ENCODE data around the gene CYP17A1. TPM values are rescaled to one million over a fixed set of nuclear protein-coding genes. Genes with fewer than 3 reads are reported as not detected.

Gene CYP17A1
- total RNA-seq, 3 donors from 2014 or later (not counting 1 experiment from before 2014, with no cell fraction given), result not detected

- ATAC-seq (no peak), DNase-seq (no peak)
- no peak for TF ChIP-seq CTCF (IDR thresholded peaks at IDR 0.05)
- WGBS (ENCODE audit: insufficient coverage), result 92% methylated on average over 17 of the region's 17 CpGs
- peaks cover 52 to 66% of the 10 kb centered on the region in 2 donors for H3K4me1 Mint-ChIP-seq
- Histone ChIP-seq H3K4me3 (ENCODE audit: low read length) (no peak overlapping the region), H3K9me3 (ENCODE audit: control insufficient read depth, insufficient read depth, low read length) (no peaks in the 10 kb centered on the region), H3K27me3 (ENCODE audit: control insufficient read depth, insufficient read depth, low read length) (no peaks in the 10 kb centered on the region), H3K36me3 (ENCODE audit: control insufficient read depth, insufficient read depth, low read length) (peaks cover 34% of the 10 kb centered on the region), H3K27ac (ENCODE audit: low read length) (peak overlapping the region; percentile 16), H3K4me1 (ENCODE audit: control insufficient read depth, insufficient read depth, low read length) (peaks cover 63% of the 10 kb centered on the region)
- H3K9me3 Mint-ChIP-seq, result no peaks in the 10 kb centered on the region
- H3K27ac Mint-ChIP-seq, result peak overlapping the region; percentile 81 to 85
- no peaks in the 10 kb centered on the region for H3K27me3 Mint-ChIP-seq (ENCODE audit: low read depth in 2 of 2)
- H3K4me3 Mint-ChIP-seq, result peak overlapping the region; percentile 17
- no peaks in the 10 kb centered on the region for H3K36me3 Mint-ChIP-seq
- intact Hi-C loops (cut with micrococcal nuclease), result no loop called here
Measured at GRCh38 chr10:102813017-102813541, 24.1 kb downstream of the CYP17A1 start.

DNA sequence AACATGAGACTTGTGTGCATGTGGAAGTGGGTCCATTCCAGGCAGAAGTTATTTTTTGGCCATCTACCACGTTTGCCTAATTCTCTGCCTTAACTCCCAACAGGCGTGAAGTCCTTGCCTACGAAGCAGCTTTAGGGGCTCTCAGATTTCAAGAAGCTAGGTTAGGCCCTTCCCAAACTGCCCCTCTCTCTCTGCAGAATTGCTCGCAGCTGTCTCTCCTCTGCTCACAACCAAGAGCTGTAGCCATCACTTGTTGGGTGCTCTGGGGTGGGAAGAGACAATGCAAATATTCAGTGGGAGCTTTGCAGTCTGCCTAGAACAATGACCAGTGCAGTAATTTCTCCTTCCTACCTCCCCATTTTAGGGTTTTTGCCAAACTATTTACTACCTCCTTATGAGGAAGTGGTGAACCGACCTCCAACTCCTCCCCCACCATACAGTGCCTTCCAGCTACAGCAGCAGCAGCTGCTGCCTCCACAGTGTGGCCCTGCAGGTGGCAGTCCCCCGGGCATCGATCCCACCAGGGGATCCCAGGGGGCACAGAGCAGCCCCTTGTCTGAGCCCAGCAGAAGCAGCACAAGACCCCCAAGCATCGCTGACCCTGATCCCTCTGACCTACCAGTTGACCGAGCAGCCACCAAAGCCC is 24.9 kb downstream of the CYP17A1 start:
- Histone ChIP-seq H3K4me1 (ENCODE audit: control insufficient read depth, insufficient read depth, low read length) (peaks cover 62% of the 10 kb centered on the region), H3K27ac (ENCODE audit: low read length) (peak overlapping the region; percentile 1), H3K36me3 (ENCODE audit: control insufficient read depth, insufficient read depth, low read length) (peaks cover 34% of the 10 kb centered on the region), H3K4me3 (ENCODE audit: low read length) (no peak overlapping the region), H3K9me3 (ENCODE audit: control insufficient read depth, insufficient read depth, low read length) (no peaks in the 10 kb centered on the region), H3K27me3 (ENCODE audit: control insufficient read depth, insufficient read depth, low read length) (no peaks in the 10 kb centered on the region)
- peaks cover 52 to 64% of the 10 kb centered on the region in 2 donors for H3K4me1 Mint-ChIP-seq
- whole genome bisulfite sequencing (ENCODE audit: insufficient coverage), result 43% methylated on average over 8 of the region's 9 CpGs
- no peaks in the 10 kb centered on the region for H3K9me3 Mint-ChIP-seq
- H3K4me3 Mint-ChIP-seq, result peak overlapping the region; percentile 75
- DNase-seq (peak in 1 of 2 donors; percentile 20), ATAC-seq (peak; percentile 40 to 55 (median 53))
- H3K27ac Mint-ChIP-seq, result peak overlapping the region; percentile 81 to 85
- intact Hi-C loops (cut with micrococcal nuclease), result no loop called here
- TF ChIP-seq CTCF (IDR thresholded peaks at IDR 0.05), result no peak
- no peaks in the 10 kb centered on the region for H3K36me3 Mint-ChIP-seq
- H3K27me3 Mint-ChIP-seq (ENCODE audit: low read depth in 2 of 2), result no peaks in the 10 kb centered on the region

DNA sequence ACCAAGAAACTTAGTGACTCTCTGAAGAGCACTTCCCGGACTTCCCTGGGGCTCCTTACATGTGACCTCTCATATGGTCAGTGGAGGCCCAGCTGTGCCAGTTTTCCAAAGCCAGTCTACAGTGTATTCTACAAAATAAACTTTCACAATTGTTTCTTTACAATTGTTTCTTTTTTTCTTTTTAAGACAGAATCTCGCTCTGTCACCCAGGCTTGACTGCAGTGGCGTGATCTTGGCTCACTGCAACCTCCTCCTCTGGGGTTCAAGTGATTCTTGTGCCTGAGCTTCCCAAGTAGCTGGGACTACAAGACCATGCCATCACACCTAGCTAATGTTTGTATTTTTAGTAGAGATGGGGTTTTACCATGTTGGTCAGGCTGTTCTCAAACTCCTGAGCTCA is 25.9 kb downstream of the CYP17A1 start:
- H3K4me1 Mint-ChIP-seq, result peaks cover 56 to 59% of the 10 kb centered on the region in 2 donors
- ATAC-seq (no peak), DNase-seq (no peak)
- H3K36me3 Mint-ChIP-seq, result no peaks in the 10 kb centered on the region
- Histone ChIP-seq H3K4me3 (ENCODE audit: low read length) (no peak overlapping the region), H3K27me3 (ENCODE audit: control insufficient read depth, insufficient read depth, low read length) (no peaks in the 10 kb centered on the region), H3K4me1 (ENCODE audit: control insufficient read depth, insufficient read depth, low read length) (peaks cover 52% of the 10 kb centered on the region), H3K9me3 (ENCODE audit: control insufficient read depth, insufficient read depth, low read length) (no peaks in the 10 kb centered on the region), H3K27ac (ENCODE audit: low read length) (no peak overlapping the region), H3K36me3 (ENCODE audit: control insufficient read depth, insufficient read depth, low read length) (peaks cover 34% of the 10 kb centered on the region)
- H3K27ac Mint-ChIP-seq, result peak overlapping the region; percentile 81 to 85
- no peak overlapping the region for H3K4me3 Mint-ChIP-seq
- intact Hi-C loops (cut with micrococcal nuclease), result no loop called here
- H3K27me3 Mint-ChIP-seq (ENCODE audit: low read depth in 2 of 2), result no peaks in the 10 kb centered on the region
- WGBS (ENCODE audit: insufficient coverage), result 98% methylated on average over 3 of the region's 3 CpGs
- TF ChIP-seq CTCF (IDR thresholded peaks at IDR 0.05), result no peak
- no peaks in the 10 kb centered on the region for H3K9me3 Mint-ChIP-seq
